Right atrium auricular region (tissue), 2 donors: ENCODE results near the gene C12orf76. TPM values are rescaled to one million over a fixed set of nuclear protein-coding genes. Genes with fewer than 3 reads are reported as not detected.
"Not testable (repeated sequence)": the region's sequence is repeated elsewhere in the genome, so short reads cannot be mapped to it uniquely, and the experiment has no call there.

ENCODE experiments used
- DNase-seq: peaks from one replicate; pipeline ENCODE4 v3.0.0-alpha.2; 2019; ENCODE audit warnings: low spot score
- H3K27ac ChIP-seq, 2 donors: fragments of 200-600 bp; sonication (generic); 1 replicate in 1 of 2; 2 replicates in 1 of 2; pipeline ENCODE4 v1.5.1; 2016 to 2019
- H3K27me3 ChIP-seq, 2 donors: fragments of 200-600 bp; sonication (generic); one replicate each; pipeline versions ENCODE4 v1.5.1 to v1.6.0; 2017 to 2019
- H3K36me3 ChIP-seq: fragments of 200-600 bp; sonication (generic); one replicate; pipeline ENCODE4 v1.5.1; 2016
- H3K4me1 ChIP-seq, 2 donors: fragments of 200-600 bp; sonication (generic); one replicate each; pipeline versions ENCODE4 v1.5.1 to v1.6.0; 2017 to 2019
- H3K4me3 ChIP-seq, 2 donors: fragments of 200-600 bp; sonication (generic); 1 replicate in 1 of 2; 2 replicates in 1 of 2; pipeline ENCODE4 v1.5.1; 2017 to 2019; ENCODE audit warnings: mild to moderate bottlenecking in 1 of 2, moderate library complexity in 1 of 2
- H3K9me3 ChIP-seq, 2 donors: fragments of 200-600 bp; sonication (generic); one replicate each; pipeline ENCODE4 v1.5.1; 2019
- CTCF ChIP-seq, 2 donors: fragments of 200-600 bp; sonication (generic); IDR thresholded peaks; one replicate each; pipeline ENCODE4 v1.5.1; 2019; ENCODE audit warnings: antibody characterized with exemption in 2 of 2
- total RNA-seq, 2 donors: library from RNA; depleted of rRNA; stranded (reverse); fragments of >200 nt; gene quantifications; one replicate each; pipeline ENCODE4 v1.1.0, GENCODE V29; 2016

The C12orf76 gene
- total RNA-seq: 1 to 10 TPM; 8.6 to 9.0 TPM

- Histone ChIP-seq H3K9me3 (no peaks in the 10 kb centered on the region), H3K4me3 (peak within 1 kb of the TSS; percentile 71 to 91), H3K27me3 (no peaks in the 10 kb centered on the region), H3K36me3 (no peaks in the 10 kb centered on the region), H3K27ac (peak within 1 kb of the TSS; percentile 71 to 72), H3K4me1 (peaks cover 0 to 21% of the 10 kb centered on the region in 2 donors)
- no peak for TF ChIP-seq CTCF (IDR thresholded peaks at IDR 0.05)
- DNase-seq: peak; percentile 94
Measured at GRCh38 chr12:110048242-110049027, at the start of gene C12orf76. Gene C12orf76, minus strand, starts transcription at chr12:110048522. Its CDS starts 27 bp downstream, at chr12:110048495.

- H3K4me1 ChIP-seq: no peaks in the 10 kb centered on the region
- DNase-seq: no peak
- H3K4me3 ChIP-seq: no peak overlapping the region
- TF ChIP-seq CTCF (IDR thresholded peaks at IDR 0.05): no peak
- no peak overlapping the region for H3K27ac ChIP-seq
- no peaks in the 10 kb centered on the region for H3K9me3 ChIP-seq
- no peaks in the 10 kb centered on the region for H3K27me3 ChIP-seq
- H3K36me3 ChIP-seq: no peaks in the 10 kb centered on the region
Measured at GRCh38 chr12:110093631-110094311, 45.4 kb upstream of the C12orf76 start.

- DNase-seq: no peak
- Histone ChIP-seq H3K4me1 (no peaks in the 10 kb centered on the region), H3K9me3 (no peaks in the 10 kb centered on the region), H3K4me3 (no peak overlapping the region), H3K27ac (no peak overlapping the region), H3K36me3 (no peaks in the 10 kb centered on the region), H3K27me3 (no peaks in the 10 kb centered on the region)
- no peak for TF ChIP-seq CTCF (IDR thresholded peaks at IDR 0.05)
Measured at GRCh38 chr12:110091136-110091711, 42.9 kb upstream of the C12orf76 start.

- no peak for TF ChIP-seq CTCF (IDR thresholded peaks at IDR 0.05)
- Histone ChIP-seq H3K27ac (no peak overlapping the region), H3K4me1 (no peaks in the 10 kb centered on the region), H3K4me3 (no peak overlapping the region), H3K36me3 (no peaks in the 10 kb centered on the region), H3K27me3 (no peaks in the 10 kb centered on the region), H3K9me3 (no peaks in the 10 kb centered on the region)
- no peak for DNase-seq
Measured at GRCh38 chr12:110090266-110091135, 42.2 kb upstream of the C12orf76 start.

GRCh38 chr12:110088936-110089335 lies 40.6 kb upstream of the C12orf76 start:
- Histone ChIP-seq H3K4me1 (no peaks in the 10 kb centered on the region), H3K9me3 (no peaks in the 10 kb centered on the region), H3K4me3 (no peak overlapping the region), H3K27ac (no peak overlapping the region), H3K27me3 (no peaks in the 10 kb centered on the region), H3K36me3 (no peaks in the 10 kb centered on the region)
- no peak for TF ChIP-seq CTCF (IDR thresholded peaks at IDR 0.05)
- no peak for DNase-seq

- H3K4me1 ChIP-seq, H3K4me3 ChIP-seq, H3K36me3 ChIP-seq, H3K27me3 ChIP-seq, H3K27ac ChIP-seq, DNase-seq, H3K9me3 ChIP-seq: not testable (repeated sequence)
Measured at GRCh38 chr12:110088216-110088615, 39.9 kb upstream of the C12orf76 start.
